ENCODE measurements around the gene CKAP5.
A peak's percentile ranks its signal among the peaks of the same experiment; 100 is the strongest.

The CKAP5 gene

GRCh38 chr11:46696212-46696558 is 149.9 kb downstream of the CKAP5 start:
- DNase-seq (ENCODE audit: low spot score in 2 of 2): no peak
- Mint-ChIP-seq H3K36me3 (ENCODE audit: insufficient read depth) (peaks cover 35% of the 10 kb centered on the region), H3K4me1 (peaks cover 36% of the 10 kb centered on the region), H3K27ac (ENCODE audit: low read depth) (peak overlapping the region; percentile 69), H3K9me3 (no peaks in the 10 kb centered on the region), H3K4me3 (no peak overlapping the region), H3K27me3 (no peaks in the 10 kb centered on the region)
- ATAC-seq (replicated peaks; ENCODE audit: extremely low read depth, poor library complexity, severe bottlenecking): no peak

- no peaks in the 10 kb centered on the region for H3K27me3 Mint-ChIP-seq
- peaks cover 36% of the 10 kb centered on the region for H3K4me1 Mint-ChIP-seq
- H3K36me3 Mint-ChIP-seq (ENCODE audit: insufficient read depth): peaks cover 33% of the 10 kb centered on the region
- H3K9me3 Mint-ChIP-seq: no peaks in the 10 kb centered on the region
- H3K27ac Mint-ChIP-seq (ENCODE audit: low read depth): peak overlapping the region; percentile 69
- DNase-seq (ENCODE audit: low spot score in 2 of 2) (no peak), ATAC-seq (replicated peaks; ENCODE audit: extremely low read depth, poor library complexity, severe bottlenecking) (no peak)
- no peak overlapping the region for H3K4me3 Mint-ChIP-seq
These were observed 150.5 kb downstream of the CKAP5 start for GRCh38 chr11:46695345-46696211.

GRCh38 chr11:46694607-46695006 is 151.5 kb downstream of the CKAP5 start:
- ATAC-seq (replicated peaks; ENCODE audit: extremely low read depth, poor library complexity, severe bottlenecking) (no peak), DNase-seq (ENCODE audit: low spot score in 2 of 2) (no peak)
- H3K36me3 Mint-ChIP-seq (ENCODE audit: insufficient read depth): peaks cover 36% of the 10 kb centered on the region
- no peaks in the 10 kb centered on the region for H3K27me3 Mint-ChIP-seq
- H3K27ac Mint-ChIP-seq (ENCODE audit: low read depth): no peak overlapping the region
- H3K9me3 Mint-ChIP-seq: no peaks in the 10 kb centered on the region
- peaks cover 38% of the 10 kb centered on the region for H3K4me1 Mint-ChIP-seq
- no peak overlapping the region for H3K4me3 Mint-ChIP-seq

- H3K4me1 Mint-ChIP-seq: peaks cover 35% of the 10 kb centered on the region
- H3K27ac Mint-ChIP-seq (ENCODE audit: low read depth): no peak overlapping the region
- DNase-seq (ENCODE audit: low spot score in 2 of 2) (no peak), ATAC-seq (replicated peaks; ENCODE audit: extremely low read depth, poor library complexity, severe bottlenecking) (no peak)
- peaks cover 40% of the 10 kb centered on the region for H3K36me3 Mint-ChIP-seq (ENCODE audit: insufficient read depth)
- no peak overlapping the region for H3K4me3 Mint-ChIP-seq
- no peaks in the 10 kb centered on the region for H3K27me3 Mint-ChIP-seq
- H3K9me3 Mint-ChIP-seq: no peaks in the 10 kb centered on the region
These were observed 152.0 kb downstream of the CKAP5 start for GRCh38 chr11:46694072-46694471.

GRCh38 chr11:46693597-46694012 is 152.5 kb downstream of the CKAP5 start:
- Mint-ChIP-seq H3K36me3 (ENCODE audit: insufficient read depth) (peaks cover 40% of the 10 kb centered on the region), H3K9me3 (no peaks in the 10 kb centered on the region), H3K27ac (ENCODE audit: low read depth) (no peak overlapping the region), H3K4me1 (peaks cover 31% of the 10 kb centered on the region), H3K27me3 (no peaks in the 10 kb centered on the region), H3K4me3 (no peak overlapping the region)
- ATAC-seq (replicated peaks; ENCODE audit: extremely low read depth, poor library complexity, severe bottlenecking) (no peak), DNase-seq (ENCODE audit: low spot score in 2 of 2) (no peak)

Data from central memory CD8-positive, alpha-beta T cell (primary cell).